PC-3 (cell line): ENCODE data around the gene RFLNA. TPM values are rescaled to one million over a fixed set of nuclear protein-coding genes. Genes with fewer than 3 reads are reported as not detected.

Experiments
- ATAC-seq: fragments of 200-7000 bp; cut with Tn5 transposase; 2 replicates; pipeline ENCODE4 v1.9.1; 2020; ENCODE audit warnings: mild to moderate bottlenecking, moderate library complexity
- BruUV-seq: library from RNA; stranded (reverse); fragments of 400-500 nt; replicated peaks from 2 replicates; lab custom pipeline; 2021; lab: Mats Ljungman, UMichigan
- CTCF ChIA-PET: fragments of 300-600 bp; sonication (Branson Sonifier 250); formaldehyde crosslinking; loops from one replicate; lab custom pipeline; 2022; ENCODE audit warnings: antibody characterized with exemption; lab: Charles Lee
- POLR2A ChIA-PET: fragments of 300-600 bp; sonication (Branson Sonifier 250); formaldehyde crosslinking; loops from one replicate; lab custom pipeline; 2022; ENCODE audit warnings: antibody characterized with exemption; ENCODE audit not compliant: unreplicated experiment; lab: Charles Lee
- DNase-seq: peaks from one replicate; pipeline ENCODE4 v3.0.0-alpha.2; 2015
- H2AFZ ChIP-seq: fragments of 300-600 bp; sonication (generic); 2 replicates; pipeline ENCODE4 v1.6.0; 2016; ENCODE audit warnings: antibody characterized with exemption, low read length
- H3F3A ChIP-seq: fragments of 300-600 bp; sonication (generic); one replicate; pipeline ENCODE4 v1.6.0; 2017; ENCODE audit warnings: antibody characterized with exemption, low read length, control low read depth, mild to moderate bottlenecking; ENCODE audit not compliant: unreplicated experiment
- H3K27ac ChIP-seq: fragments of 300-600 bp; sonication (generic); 2 replicates; pipeline ENCODE4 v1.5.1; 2016; ENCODE audit warnings: mild to moderate bottlenecking, low read length
- H3K27me3 ChIP-seq: fragments of 300-600 bp; sonication (generic); 2 replicates; pipeline ENCODE4 v1.6.1; 2016; ENCODE audit warnings: low read length, mixed read lengths
- H3K36me3 ChIP-seq: fragments of 300-600 bp; sonication (generic); 2 replicates; pipeline ENCODE4 v1.6.1; 2016; ENCODE audit warnings: low read depth, mixed run types, low read length, mixed read lengths
- H3K4me1 ChIP-seq: fragments of 300-600 bp; sonication (generic); 2 replicates; pipeline ENCODE4 v1.5.1; 2016; ENCODE audit warnings: low read length; ENCODE audit not compliant: insufficient read depth
- H3K4me2 ChIP-seq: fragments of 300-600 bp; sonication (generic); 2 replicates; pipeline ENCODE4 v1.6.0; 2016; ENCODE audit warnings: low read length
- H3K4me3 ChIP-seq: fragments of 300-600 bp; sonication (generic); 2 replicates; pipeline ENCODE4 v1.5.1; 2016; ENCODE audit warnings: mild to moderate bottlenecking, low read length, mixed read lengths
- H3K79me2 ChIP-seq: fragments of 300-600 bp; sonication (generic); 2 replicates; pipeline ENCODE4 v1.6.1; 2017; ENCODE audit warnings: low read length, mixed read lengths
- H3K9ac ChIP-seq: fragments of 300-600 bp; sonication (generic); 2 replicates; pipeline ENCODE4 v1.6.0; 2016; ENCODE audit warnings: mild to moderate bottlenecking, low read length
- H3K9me2 ChIP-seq: fragments of 300-600 bp; sonication (generic); replicated peaks from 2 replicates; pipeline ENCODE4 v1.6.1; 2016; ENCODE audit warnings: mixed run types, low read length, mixed read lengths
- H3K9me3 ChIP-seq: fragments of 300-600 bp; sonication (generic); 2 replicates; pipeline ENCODE4 v1.6.1; 2016; ENCODE audit warnings: low read length, mixed read lengths
- H4K20me1 ChIP-seq: fragments of 300-600 bp; sonication (generic); 2 replicates; pipeline ENCODE4 v1.6.1; 2016; ENCODE audit warnings: low read length, mixed read lengths
- CTCF ChIP-seq: fragments of 300-600 bp; sonication (generic); conservative IDR thresholded peaks from 2 replicates; pipeline ENCODE4 v1.5.1; 2017; ENCODE audit warnings: antibody characterized with exemption, low read depth, mild to moderate bottlenecking, low read length
- EZH2 ChIP-seq: fragments of 300-600 bp; sonication (generic); IDR thresholded peaks from one replicate; pipeline ENCODE4 v1.6.1; 2017; ENCODE audit warnings: antibody characterized with exemption, mild to moderate bottlenecking, low read length; ENCODE audit not compliant: unreplicated experiment
- EZH2phosphoT487 ChIP-seq: fragments of 300-600 bp; sonication (generic); IDR thresholded peaks from 2 replicates; pipeline ENCODE4 v1.6.1; 2018; ENCODE audit warnings: mild to moderate bottlenecking, antibody characterized with exemption, low read length, borderline replicate concordance
- intact Hi-C: fragments of 100-400 bp; cut with micrococcal nuclease; formaldehyde crosslinking; loops from 2 replicates; pipeline ENCODE4 v1.9.0; 2023
- total RNA-seq: library from RNA; depleted of rRNA; stranded (reverse); fragments of >200 nt; gene quantifications from 2 replicates; pipeline ENCODE4 v1.2.3, GENCODE V29; 2014

Gene RFLNA
- total RNA-seq, 1 experiment from 2014 or later = not detected

GRCh38 chr12:124321040-124321481 is 26.2 kb downstream of the RFLNA start:
- Histone ChIP-seq H3K4me1 (no peaks in the 10 kb centered on the region), H3K27ac (no peak overlapping the region), H3K9ac (no peak overlapping the region), H3K27me3 (no peaks in the 10 kb centered on the region), H2AFZ (no peak overlapping the region), H3K36me3 (peaks cover 27% of the 10 kb centered on the region), H3F3A (no peaks in the 10 kb centered on the region), H3K4me2 (no peak overlapping the region), H3K9me3 (peaks cover 7% of the 10 kb centered on the region; the same call in 1 of the 2 replicates), H3K79me2 (no peaks in the 10 kb centered on the region), H3K9me2 (no peaks in the 10 kb centered on the region), H4K20me1 (no peaks in the 10 kb centered on the region), H3K4me3 (no peak overlapping the region)
- CTCF ChIA-PET = no interaction called here
- peak; percentile 81 for DNase-seq
- BruUV-seq = no TSS peak
- intact Hi-C loops = loop anchor here (1.0 to 5.0 kb wide), 3 partner anchors 158 to 285 kb away; no protein-coding TSS in a partner anchor
- POLR2A ChIA-PET = no interaction called here
- peak; percentile 76 for ATAC-seq
- no peak for TF ChIP-seq EZH2
- TF ChIP-seq CTCF = peak; percentile 96

GRCh38 chr12:124321556-124322270 is 26.8 kb downstream of the RFLNA start:
- ATAC-seq = peak; percentile 23
- POLR2A ChIA-PET = no interaction called here
- intact Hi-C loops = loop anchor here (1.0 to 5.0 kb wide), 3 partner anchors 159 to 285 kb away; no protein-coding TSS in a partner anchor

More at GRCh38 chr12:124321556-124322270, 26.8 kb downstream of the RFLNA start:
- Histone ChIP-seq H3K4me3 (no peak overlapping the region), H3K9ac (no peak overlapping the region), H2AFZ (no peak overlapping the region), H3K4me1 (no peaks in the 10 kb centered on the region), H3K9me3 (peaks cover 7% of the 10 kb centered on the region; the same call in 1 of the 2 replicates), H3K36me3 (peaks cover 34% of the 10 kb centered on the region), H3K27ac (no peak overlapping the region), H3F3A (no peaks in the 10 kb centered on the region), H3K4me2 (no peak overlapping the region), H3K79me2 (no peaks in the 10 kb centered on the region), H3K27me3 (no peaks in the 10 kb centered on the region), H4K20me1 (no peaks in the 10 kb centered on the region), H3K9me2 (no peaks in the 10 kb centered on the region)
- BruUV-seq = no TSS peak
- no peak for DNase-seq
- CTCF ChIA-PET = interaction anchor here (0.7 kb wide), 1 partner anchor 286 kb away, joined by 4 read pairs; no protein-coding TSS in a partner anchor
- TF ChIP-seq EZH2phosphoT487 (no peak), EZH2 (no peak), CTCF (no peak)
